Activated CD4-positive, alpha-beta T cell treated with anti-CD3 and anti-CD28 coated beads, Interleukin-2, amount 50 U/mL, for 24 hours (primary cell): Measurements from ENCODE around the gene DLK2.
A peak's percentile ranks its signal among the peaks of the same experiment; 100 is the strongest.
"Not testable (repeated sequence)": the region's sequence is repeated elsewhere in the genome, so short reads cannot be mapped to it uniquely, and the experiment has no call there.

ENCODE experiments used
- DNase-seq, 2 donors: peaks; one replicate each; pipeline ENCODE4 v3.0.0-alpha.2; 2020; ENCODE audit warnings: low read depth in 1 of 2, low spot score in 1 of 2

Gene DLK2, protein sequence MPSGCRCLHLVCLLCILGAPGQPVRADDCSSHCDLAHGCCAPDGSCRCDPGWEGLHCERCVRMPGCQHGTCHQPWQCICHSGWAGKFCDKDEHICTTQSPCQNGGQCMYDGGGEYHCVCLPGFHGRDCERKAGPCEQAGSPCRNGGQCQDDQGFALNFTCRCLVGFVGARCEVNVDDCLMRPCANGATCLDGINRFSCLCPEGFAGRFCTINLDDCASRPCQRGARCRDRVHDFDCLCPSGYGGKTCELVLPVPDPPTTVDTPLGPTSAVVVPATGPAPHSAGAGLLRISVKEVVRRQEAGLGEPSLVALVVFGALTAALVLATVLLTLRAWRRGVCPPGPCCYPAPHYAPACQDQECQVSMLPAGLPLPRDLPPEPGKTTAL

DNA sequence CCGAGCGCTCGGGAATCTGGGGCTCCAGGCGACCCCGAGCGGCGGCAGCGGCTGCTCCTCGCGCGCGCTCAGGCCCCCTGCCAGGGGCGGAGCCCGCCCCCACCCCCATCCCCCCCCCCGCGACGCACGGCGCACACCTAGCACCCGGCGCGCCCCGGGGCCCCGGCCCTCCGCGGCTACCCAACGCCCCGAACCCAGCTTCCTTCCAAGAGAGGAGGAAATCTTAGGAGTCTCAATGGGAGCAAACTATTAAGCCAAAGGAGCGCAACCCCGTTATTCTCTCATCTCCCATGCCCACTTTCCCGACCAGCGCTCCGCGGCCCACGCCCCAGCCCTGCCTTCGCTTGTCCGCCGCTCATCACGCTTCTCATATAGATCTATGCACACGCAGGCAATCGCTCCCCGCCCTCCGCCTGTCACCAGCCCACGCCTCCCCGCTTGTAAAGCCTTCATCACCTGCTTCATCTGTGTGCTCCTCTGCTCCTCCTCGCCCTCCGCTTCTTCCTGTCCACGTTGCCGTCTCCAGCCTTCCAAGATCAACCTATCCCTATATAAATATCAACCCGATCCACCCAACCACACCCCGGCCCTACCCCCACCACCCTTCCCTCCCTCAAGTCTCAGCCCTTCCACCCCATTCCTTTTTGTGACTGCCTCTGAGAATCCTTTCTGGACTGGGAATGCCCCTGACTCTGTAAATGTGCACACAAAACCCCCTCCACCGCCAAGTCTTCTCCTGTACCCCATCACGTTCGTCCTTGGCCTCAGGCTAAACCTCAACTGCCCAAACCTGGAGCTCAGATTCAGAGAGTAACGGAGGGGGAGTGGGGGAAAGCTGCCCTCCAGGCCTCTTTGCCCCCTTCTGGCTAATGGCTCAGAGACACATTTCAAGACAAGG lies at the start of gene DLK2:
Gene DLK2, minus strand, starts transcription at position 18 of the 898 bp plus-strand sequence. CDS start 723 bp downstream, outside the sequence.
- DNase-seq = peak; percentile 24 to 48

GRCh38 chr6:43503443-43503842 lies 48.1 kb upstream of the DLK2 start:
- no peak for DNase-seq

DNA sequence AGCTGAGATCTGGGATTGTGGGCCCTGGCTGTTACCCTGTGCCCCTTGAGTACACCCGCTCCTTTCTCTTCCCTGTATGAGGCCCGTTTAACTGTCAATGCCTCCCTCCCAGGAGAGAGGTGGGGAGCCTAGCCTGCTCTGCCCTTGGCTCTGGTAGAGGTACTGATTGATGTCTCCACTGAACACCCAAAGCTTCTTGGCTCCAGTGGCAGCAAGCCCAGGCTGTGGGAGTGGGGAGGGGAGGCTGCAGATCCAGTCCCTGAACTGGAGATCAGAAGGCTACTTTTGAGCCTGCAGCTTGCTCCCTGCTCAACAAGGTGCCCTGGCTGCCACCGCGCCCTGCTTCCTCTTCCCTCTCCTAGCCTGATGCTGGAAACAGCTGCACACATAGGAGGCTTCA lies 47.3 kb upstream of the DLK2 start:
- no peak for DNase-seq

- no peak for DNase-seq
Measured at GRCh38 chr6:43500921-43501320, 45.6 kb upstream of the DLK2 start.

DNA sequence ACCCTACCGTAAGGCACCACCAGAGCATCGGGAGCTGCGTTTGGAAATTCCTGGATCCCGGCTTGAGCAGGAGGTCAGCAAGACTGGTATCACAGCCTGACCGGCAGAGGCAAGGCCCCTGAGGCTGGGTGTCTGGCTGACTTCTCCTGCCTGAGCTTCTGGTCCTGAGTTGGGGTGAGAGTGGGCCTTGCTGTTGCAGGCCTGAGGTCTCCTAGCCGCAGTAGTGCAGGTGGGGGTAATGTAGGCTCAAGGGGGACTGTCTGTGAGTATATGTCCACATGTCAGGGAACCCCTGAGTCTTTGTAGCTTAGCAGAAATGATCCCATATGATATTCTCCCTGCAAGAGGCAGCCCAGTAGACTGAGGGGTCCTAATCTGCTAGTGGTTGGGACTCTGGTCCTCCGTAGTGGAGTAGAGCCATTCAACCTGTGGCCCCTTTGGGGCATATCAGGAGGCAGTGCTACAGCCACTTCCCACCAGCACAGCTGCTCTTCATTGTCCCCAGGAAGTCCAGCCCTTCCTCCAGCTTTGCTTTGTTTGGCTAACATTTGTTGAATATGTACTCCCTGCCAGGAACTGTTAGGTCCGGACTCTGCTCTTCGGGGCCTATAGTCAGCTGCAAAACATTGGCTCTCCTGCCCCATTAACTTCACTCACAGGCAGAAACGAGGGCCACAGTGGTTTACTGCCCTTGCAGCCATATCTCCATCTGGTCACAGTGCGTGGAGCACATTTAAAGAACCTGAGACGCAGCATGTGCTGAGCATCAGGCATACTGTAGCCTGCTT lies 43.9 kb upstream of the DLK2 start:
- DNase-seq = no peak

GRCh38 chr6:43498291-43498690 lies 42.9 kb upstream of the DLK2 start:
- DNase-seq = not testable (repeated sequence)

GRCh38 chr6:43497689-43498088 lies 42.3 kb upstream of the DLK2 start:
- DNase-seq = no peak

DNA sequence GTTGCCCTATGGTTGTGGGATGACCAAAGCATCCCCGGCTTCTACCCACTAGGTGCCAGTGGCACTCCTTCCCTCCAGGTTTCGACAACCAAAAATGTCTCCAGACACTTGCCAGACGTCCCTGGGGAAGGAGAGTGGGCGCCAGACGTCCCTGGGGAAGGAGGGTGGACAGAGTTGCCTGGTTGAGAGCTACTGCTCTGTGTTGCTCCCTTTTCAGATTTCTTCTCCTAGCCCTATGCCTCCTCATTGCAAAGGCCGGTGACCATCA lies 41.7 kb upstream of the DLK2 start:
- no peak for DNase-seq

GRCh38 chr6:43496370-43497128 lies 41.2 kb upstream of the DLK2 start:
- no peak for DNase-seq

DNA sequence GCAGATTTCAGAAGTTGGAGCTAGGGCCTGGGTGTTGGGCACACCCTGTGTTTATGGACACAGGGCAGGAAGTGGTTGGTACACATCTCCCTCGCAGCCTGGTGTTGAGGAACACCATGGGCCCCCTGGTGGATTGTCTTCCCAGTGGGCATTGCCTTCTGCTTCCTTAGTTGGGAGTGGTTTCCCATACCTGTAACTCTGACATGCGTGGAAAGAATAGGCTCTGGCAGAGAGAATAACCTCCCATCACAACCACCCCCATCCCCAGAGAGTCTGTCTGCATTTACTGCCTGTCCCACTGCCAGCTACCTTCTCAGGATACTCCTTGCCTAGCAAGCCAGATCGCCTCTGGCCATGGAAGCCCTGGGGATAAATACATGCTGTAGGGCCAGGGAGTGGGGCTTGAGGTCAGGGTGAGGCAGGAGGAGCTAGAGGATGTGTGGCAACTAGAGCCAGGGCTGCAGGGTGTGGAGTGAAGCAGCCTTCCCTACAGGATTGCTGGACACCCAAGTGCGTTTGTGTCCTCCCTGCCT lies 40.1 kb upstream of the DLK2 start:
- DNase-seq = no peak

DNA sequence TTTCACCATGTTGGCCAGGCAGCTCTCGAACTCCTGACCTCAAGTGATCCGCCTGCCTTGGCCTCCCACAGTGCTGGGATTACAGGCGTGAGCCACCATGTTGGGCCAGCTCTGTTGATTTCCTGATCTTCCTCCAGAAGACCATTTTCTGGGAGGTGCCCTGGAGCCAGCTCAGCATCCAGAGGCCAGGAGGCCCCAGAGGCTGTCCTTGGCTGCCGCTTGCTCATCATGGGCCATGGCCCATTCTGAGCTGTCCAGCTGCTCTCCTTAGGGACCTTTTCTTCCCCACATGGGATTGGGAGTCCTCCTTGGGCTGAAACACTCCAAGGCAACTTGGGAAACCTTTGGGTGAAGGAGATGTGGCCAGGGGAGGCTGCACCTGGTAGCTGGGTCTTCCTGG lies 39.4 kb upstream of the DLK2 start:
- no peak for DNase-seq

DNA sequence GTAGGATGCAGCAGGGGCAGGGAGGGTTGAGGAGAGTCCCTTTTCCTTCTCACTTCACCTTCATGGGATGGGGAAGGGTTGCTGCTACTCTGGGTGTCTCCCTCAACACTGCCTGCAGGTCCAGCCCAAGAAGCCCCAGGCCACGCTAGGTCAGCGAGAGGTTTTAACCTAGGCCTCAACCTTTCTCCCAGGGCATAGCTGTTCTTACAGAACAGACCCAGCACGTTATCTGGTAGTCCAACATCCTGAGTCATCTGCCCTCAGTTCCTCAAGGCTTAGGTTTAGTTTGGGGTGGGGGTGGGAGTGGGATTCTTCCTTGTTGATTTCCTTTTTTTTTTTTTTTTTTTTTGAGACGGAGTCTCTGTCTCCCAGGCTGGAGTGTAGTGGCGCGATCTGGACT lies 39.0 kb upstream of the DLK2 start:
- no peak for DNase-seq

GRCh38 chr6:43493833-43494232 lies 38.5 kb upstream of the DLK2 start:
- DNase-seq = no peak

DNA sequence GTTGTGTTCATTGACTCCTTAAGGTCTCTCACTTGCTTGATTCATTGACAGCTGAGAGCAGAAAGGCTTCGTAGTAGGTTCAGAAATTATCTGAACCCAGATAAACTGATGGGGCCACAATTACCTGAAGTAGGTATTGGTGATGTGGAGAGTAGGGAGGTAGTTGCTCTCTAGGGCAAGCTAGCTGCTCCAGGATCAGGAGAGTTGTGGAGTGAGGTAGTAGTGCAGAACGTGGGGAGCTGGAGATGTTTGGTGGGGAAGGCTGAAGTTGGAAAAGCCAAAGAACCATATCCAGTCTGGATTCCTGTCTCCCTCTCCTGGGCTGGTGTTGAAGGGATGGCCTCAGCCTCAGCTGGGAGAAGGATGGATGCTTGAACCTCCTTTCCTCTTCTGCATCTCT lies 37.9 kb upstream of the DLK2 start:
- no peak for DNase-seq

DNA sequence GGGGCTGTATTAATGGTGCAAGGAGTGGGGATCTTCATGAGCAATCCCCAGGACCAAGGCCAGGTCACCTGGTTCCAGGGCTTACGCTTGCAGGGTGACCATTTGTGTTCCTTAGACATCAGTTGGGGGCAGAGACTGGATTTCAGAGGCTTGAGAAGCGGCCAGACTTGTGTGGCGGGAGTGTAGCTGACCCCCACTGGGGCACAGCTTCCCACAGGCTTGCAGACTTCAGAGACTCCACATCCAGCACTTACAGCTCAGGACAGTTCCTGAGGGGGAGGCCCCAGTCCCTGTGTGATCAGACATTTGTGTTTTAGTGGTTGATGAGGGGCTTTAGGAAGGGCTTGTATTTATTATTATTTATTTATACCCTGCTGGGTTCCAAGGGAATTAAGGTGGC lies 37.3 kb upstream of the DLK2 start:
- DNase-seq = no peak

DNA sequence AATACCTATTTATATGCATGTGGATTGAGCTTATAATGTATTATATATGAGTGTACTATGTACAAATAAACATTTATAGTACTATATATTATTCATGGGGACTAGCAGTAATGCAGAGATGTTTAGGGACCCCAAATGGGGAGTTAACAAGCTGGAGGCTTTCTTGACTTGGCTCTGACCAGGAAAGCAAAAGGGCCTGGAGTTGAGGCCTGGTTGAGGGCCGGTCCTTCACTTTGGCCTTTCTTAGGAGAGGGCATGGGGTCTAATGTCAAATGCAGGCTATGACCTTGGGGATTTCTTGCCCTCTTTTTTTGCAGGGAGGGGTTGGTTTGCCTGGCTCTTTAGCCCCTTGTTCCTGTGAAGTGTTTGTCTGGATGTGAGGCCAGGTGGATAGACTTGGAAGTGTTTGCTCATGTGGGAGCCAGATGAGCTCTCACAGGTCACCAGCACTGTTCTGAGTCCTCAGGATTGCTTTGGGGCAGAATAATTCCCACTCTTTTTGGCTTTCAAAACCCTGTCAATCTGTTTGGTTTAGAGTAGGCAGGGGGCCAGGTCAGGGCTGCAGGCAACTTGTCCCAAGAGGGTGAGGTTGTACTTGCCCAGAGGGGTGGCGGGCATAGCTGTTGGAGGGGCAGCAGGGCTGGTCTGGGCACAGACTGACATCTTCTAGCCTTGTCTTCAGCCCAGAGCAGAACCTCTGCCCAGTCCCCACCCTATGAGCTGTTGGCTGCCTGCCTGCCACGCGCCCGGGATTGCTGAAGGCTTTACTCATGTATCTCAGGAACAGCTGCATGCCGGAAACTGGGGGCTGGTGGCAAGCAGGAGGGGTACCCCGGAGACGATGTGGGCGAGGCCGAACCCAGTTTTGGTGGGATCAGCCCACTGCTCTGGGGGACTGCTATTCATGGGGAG lies 36.7 kb upstream of the DLK2 start:
- no peak for DNase-seq

GRCh38 chr6:43490523-43490939 lies 35.2 kb upstream of the DLK2 start:
- DNase-seq = no peak

DNA sequence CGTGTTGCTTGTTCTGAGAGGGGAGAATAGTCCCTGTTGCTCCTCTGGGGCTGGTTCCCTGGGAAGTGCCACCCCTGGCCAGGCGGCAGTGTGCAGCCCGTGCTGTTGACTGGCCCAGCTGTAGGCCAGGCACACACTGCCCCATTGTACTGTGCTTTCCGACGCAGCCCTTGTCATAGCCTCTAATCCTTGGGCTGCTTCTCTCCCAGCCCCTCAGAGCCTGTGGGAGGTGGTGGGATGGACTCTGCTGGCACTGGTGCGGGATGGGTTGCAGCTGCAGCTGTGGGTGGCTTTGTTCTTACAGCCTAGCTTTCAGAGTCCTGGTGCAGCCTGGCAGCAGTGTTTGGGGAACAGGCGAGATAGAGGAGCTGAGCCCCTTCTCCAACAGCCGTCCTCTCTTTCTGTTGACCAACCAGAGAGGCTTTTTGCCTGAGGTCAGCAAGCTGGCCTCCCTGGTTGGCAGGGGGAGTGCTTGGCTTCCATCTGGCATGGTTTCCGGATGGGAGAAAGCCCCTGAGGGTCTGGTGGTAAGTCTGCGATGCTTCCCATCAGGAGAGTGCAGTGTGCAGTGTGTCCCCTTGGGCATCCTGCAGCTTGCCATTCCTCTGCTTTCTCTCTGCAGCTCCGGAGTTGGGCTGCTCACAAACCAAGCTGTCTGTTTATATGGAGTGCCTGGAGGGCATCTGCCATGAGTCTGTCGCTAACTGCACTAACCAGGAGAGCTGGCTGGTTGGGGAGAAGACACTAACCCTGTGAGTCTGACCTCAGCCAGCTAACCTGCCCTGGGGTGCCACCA lies 34.1 kb upstream of the DLK2 start:
- DNase-seq = no peak
